GM18519 (cell line): ENCODE measurements around the gene PCBP3.

ENCODE experiments used
- ATAC-seq: cut with Tn5 transposase; IDR thresholded peaks from one replicate; pipeline ENCODE4 v1.9.1; 2021; ENCODE audit warnings: mild to moderate bottlenecking, moderate library complexity; ENCODE audit not compliant: unreplicated experiment, low FRiP score

The PCBP3 gene

GRCh38 chr21:45914321-45914845, 270.9 kb downstream of the PCBP3 start:
- ATAC-seq = no peak

GRCh38 chr21:45916011-45916840, 272.7 kb downstream of the PCBP3 start:
- ATAC-seq = no peak

GRCh38 chr21:45917241-45917640, 273.7 kb downstream of the PCBP3 start:
- no peak for ATAC-seq

- no peak for ATAC-seq
These were observed 274.5 kb downstream of the PCBP3 start for GRCh38 chr21:45918011-45918410.

- no peak for ATAC-seq
These were observed 275.4 kb downstream of the PCBP3 start for GRCh38 chr21:45918835-45919447.

- no peak for ATAC-seq
These were observed 276.1 kb downstream of the PCBP3 start for GRCh38 chr21:45919593-45919992.

GRCh38 chr21:45920824-45921600, 277.5 kb downstream of the PCBP3 start:
- ATAC-seq = no peak

- no peak for ATAC-seq
These were observed 278.4 kb downstream of the PCBP3 start for GRCh38 chr21:45921917-45922316.

GRCh38 chr21:45922648-45923047, 279.1 kb downstream of the PCBP3 start:
- ATAC-seq = no peak

- ATAC-seq = no peak
These were observed 279.6 kb downstream of the PCBP3 start for GRCh38 chr21:45923146-45923545.

GRCh38 chr21:45926281-45926680, 282.8 kb downstream of the PCBP3 start:
- no peak for ATAC-seq

GRCh38 chr21:45927032-45927431, 283.5 kb downstream of the PCBP3 start:
- ATAC-seq = no peak

GRCh38 chr21:45927851-45928850, 284.6 kb downstream of the PCBP3 start:
- ATAC-seq = no peak

- no peak for ATAC-seq
These were observed 285.9 kb downstream of the PCBP3 start for GRCh38 chr21:45929449-45929848.

- no peak for ATAC-seq
These were observed 286.8 kb downstream of the PCBP3 start for GRCh38 chr21:45930231-45930760.

- no peak for ATAC-seq
These were observed 287.3 kb downstream of the PCBP3 start for GRCh38 chr21:45930792-45931191.

- no peak for ATAC-seq
These were observed 288.0 kb downstream of the PCBP3 start for GRCh38 chr21:45931397-45931969.

- ATAC-seq = no peak
These were observed 289.5 kb downstream of the PCBP3 start for GRCh38 chr21:45932922-45933502.

- ATAC-seq = no peak
These were observed 290.6 kb downstream of the PCBP3 start for GRCh38 chr21:45934085-45934484.
